GM19452 (cell line): Measurements from ENCODE around the gene ARHGAP10.

Experiments
- ATAC-seq: cut with Tn5 transposase; IDR thresholded peaks from one replicate; pipeline ENCODE4 v1.9.1; 2021; ENCODE audit not compliant: unreplicated experiment

ARHGAP10 gene

DNA sequence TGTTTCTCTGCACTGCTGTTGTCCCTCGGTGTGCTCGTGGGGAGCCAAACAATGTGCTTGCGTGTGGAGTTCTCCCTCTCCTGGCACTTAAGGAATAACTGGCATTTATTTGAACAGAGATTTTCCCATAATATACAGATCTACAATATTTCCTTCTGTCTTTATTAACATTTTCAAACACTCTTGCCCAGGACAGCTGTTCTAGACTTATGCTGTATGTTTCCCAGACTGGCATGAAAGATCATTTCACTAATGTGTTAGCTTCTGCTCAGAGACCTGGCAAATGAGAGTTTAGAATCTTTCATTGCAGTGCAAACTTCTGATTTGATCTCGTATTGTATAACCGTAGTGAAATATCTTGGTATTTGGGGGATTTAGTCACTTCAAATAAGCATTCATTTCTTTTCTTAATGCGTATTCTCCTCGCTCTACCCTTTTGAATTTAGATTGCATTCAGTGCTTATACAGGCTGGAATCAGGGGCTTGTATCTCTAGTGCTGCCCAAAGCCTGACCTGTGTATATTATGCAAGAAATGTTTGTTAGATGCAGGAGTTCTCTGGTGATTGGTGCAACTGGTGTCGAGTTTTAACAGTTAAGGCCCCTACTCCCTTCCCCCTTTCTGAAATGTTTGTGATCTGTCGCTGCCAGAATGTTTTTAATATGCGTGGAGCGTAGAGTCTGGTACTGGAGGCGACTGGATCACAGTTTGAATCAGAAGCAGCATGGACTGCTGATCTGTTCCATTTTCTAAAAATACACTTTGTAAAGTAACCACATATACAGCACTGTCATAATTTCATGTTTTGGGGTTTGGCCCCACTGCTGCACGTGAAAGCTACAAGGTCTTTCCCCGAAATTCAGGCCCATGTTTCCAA, 326.3 kb downstream of the ARHGAP10 start:
- ATAC-seq, result no peak

DNA sequence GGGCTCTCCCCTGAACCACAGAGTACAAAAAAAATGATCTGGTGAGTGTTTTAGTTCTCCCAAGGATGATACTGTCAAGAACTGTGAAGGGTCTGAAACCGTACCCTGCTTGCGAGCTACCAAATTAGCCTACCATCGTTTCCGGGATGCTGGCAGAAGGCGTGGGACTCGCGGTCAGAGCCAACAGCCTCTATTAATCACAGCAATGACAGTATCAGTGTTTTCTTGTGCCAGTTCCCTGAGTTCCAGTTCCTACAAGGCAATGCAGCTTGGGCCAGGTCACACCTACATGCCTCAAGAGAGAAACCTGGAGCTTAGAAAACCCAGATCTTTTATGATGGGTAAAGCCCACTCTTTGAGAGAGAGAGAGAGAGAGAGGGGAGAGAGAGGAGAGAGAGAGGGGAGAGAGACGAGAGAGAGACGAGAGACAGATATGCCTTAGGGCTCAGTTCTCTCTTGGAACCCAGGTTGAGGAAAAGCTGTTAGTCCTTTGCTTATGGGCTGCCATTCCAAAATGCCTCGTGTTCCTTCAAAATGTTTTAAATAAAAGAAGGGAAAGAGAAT, 327.8 kb downstream of the ARHGAP10 start:
- no peak for ATAC-seq

DNA sequence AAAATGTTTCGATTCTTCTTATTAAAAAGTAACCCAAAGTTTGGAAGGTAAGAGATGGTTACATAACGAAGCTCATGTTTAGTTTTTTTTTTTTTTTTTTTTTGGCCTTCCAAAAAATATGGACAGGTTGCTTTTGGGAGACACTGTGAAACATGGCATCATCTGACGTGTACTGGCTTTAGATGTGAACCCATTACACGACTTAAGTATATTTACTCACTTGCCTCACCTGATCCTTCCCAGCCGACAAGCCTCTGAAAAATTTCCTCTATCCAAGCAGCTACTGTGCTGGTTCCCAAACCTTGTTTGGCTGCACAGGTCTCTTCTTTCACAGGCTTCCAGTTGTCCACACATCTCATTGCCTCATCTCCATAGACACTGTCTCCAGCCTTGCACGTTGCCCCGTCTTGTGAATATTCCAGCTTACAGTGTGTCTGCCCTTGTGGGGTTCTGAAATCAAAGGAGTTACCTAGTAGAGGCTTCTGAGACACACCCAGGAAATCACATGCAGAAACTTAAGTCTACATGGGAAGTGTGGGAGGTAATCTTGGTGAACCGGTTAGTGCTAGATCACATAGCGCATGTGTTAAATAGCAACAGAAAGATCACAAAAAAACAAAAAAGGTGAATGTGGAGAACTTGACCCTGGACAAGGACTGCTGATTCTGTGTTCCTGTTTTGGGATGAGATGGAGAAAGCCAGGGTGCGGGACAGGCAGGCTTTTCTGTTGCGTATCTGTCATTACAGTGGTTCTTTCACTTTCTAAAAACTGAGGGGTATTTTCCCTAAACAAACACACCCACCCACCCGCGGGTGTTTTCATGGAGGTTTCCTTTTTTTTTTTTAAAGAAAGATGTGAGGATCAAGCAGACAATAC, 328.6 kb downstream of the ARHGAP10 start:
- no peak for ATAC-seq

DNA sequence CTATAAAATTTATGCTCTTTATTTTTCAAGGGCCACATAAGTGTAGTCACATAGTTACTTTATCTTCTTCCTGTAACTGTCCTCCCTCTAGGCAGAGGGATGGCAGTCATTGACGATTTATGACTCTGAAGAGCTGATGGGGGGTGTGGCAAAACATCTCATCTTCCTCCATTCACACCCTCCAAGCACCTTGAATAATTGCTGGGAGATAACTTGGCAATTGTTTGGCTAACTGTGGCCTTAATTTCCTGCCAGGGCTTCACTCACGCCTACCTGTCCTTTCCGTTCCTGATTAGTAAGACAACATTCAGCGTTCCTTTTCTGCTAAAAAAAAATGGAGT, 329.2 kb downstream of the ARHGAP10 start:
- ATAC-seq, result no peak

DNA sequence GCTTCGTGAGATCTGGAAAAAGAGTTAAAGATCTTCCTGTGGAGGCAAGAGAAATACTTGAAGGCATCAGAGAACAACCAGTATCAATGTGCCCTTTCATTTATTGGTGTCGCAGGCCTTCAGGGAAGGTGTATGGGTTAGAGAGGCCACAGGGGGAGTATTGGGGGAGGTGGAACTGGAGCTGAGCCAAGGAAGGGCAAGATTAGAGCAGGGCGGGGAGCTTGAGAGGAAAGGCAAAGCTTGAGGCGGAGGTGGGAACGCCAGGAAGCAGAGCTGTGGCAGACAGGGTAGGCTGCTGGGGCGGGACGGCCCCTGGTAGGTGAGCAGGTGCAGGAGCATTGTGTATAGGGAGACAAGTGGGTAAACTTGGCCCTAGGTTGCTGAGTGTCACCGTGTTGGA, 329.9 kb downstream of the ARHGAP10 start:
- no peak for ATAC-seq

DNA sequence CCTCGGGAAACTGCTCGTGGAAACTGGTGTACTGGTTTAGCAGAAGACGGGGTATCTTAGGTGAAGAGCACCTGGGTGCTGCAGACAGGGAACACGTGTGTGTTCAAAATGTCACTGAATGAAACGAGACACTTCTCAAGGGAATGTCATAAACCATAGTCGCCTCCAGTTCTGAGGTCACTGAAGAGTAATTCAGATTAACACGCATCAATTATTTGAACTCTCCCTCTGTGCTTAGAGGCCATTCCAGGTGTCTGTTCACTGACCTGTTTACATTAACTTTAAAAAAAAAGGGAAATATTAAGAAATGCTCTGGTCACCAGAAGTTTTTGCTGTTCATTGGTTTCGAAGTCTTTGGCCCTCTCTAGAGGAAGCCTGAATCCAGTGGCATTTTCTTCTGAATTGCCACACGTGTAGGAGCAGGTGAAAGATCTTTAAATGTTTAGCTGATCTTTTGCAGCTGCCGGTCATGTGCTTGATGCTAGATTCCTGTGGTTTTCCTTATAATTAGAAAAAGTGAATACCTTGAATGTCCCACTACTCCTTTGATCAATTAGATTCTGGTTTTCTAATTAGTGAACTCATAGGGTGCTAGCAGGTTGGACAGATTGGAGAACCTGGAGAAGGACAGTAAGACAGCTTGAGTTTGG, 330.5 kb downstream of the ARHGAP10 start:
- ATAC-seq, result no peak

DNA sequence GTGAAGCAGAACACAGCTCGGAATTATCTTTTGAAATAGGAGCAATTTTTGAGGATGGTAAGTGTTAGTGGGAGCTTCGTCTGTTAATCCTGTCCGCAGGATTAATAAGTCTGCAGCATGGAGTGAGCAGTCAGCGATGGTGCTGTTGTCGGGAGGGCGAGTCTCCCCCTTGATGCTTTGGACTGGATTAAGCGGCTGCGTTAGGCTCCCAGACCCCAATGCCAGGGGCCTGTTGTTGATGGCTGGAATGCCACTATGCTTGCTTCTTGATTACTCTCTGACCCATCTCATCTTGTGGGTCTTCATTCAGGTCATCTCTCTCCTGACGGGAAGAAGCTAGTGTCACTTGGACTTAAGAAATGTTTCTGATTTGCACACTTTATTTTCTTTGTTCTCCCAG, 332.6 kb downstream of the ARHGAP10 start:
- ATAC-seq, result no peak

DNA sequence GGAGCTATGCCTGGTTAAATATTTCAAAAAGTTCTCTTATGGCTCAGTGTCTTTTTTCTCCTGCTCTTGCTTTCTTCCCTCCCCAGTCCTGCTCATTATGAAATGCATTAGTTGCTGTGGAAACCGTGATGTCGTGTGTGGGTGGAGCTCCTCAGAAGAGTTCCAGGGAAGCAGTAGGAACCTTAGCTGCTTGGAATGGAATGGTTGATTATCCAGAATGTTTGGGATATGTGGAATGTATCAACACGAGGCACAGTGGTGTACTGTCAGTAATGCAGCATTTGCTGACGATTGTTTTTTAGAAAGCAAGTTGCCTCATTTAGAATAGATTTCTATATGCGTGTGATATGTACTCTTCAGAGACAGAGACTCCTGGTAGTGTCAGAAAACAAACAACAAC, 333.2 kb downstream of the ARHGAP10 start:
- no peak for ATAC-seq

DNA sequence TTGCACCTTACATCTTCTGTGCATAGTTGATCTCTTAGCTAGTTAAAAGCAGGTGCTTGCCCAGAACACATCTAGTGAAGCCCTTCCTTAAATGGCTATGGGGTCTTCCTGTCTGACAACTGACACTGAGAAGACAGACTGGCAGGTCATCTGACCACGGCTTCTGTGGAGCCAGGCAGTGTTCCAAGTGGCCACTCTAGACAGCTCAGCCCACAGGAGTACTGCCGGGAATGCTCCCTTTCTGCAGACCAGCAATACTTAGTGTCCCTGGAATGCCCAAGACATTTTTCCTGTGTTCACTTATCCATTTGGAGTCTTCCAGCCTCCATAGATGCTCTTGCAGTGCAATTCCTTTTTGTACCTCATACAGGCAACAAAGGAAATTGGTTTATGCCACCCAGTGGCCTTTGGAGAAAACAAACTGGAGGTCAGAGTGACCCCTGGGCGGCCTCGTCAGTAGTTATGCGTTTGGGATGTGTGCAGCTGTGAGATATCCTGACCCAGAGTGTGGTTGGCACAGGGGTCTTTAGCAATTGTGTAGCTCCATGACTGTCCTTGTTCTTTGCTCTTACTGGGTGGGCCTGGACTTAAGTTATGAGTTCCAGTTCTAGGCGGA, 335.5 kb downstream of the ARHGAP10 start:
- ATAC-seq, result no peak

DNA sequence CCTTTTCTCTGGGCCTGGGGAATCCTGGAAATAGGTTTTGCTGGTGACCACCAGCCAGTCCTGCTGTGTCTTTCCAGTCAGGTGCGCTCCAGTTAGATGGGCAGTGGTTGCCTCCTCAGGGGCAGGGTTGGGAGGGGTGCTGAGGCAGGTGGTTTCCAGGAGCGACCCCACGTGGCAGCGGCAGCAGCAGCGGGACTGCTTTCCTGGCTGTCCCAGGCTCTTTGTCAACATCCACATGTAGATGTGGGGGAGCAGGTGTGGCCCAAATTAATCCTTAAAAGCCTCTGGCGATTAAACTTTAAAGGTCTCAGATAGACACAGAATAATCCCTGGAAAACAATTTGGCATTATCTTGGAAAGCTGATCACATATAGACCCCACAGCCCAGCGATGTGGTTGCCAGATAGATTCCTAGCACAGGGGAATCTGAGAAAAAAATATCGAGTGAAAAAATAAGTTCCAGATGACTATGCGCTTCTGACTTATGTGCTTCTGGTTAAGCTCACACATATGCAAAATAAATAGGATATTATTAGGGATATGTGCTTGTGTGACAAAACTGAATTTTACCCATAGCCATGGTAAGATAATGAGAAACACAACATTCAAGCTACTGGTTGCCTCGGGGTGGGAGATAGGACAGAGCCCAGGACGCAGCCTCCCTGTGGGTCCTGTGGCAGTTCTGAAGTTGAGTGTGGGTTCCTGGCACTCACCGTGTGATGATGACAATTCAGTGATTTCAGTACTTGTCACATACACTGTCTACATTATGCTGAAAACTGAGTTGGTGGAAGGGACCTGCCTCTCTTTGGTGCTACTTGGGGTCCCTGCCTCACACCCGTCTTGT, 336.4 kb downstream of the ARHGAP10 start:
- no peak for ATAC-seq

DNA sequence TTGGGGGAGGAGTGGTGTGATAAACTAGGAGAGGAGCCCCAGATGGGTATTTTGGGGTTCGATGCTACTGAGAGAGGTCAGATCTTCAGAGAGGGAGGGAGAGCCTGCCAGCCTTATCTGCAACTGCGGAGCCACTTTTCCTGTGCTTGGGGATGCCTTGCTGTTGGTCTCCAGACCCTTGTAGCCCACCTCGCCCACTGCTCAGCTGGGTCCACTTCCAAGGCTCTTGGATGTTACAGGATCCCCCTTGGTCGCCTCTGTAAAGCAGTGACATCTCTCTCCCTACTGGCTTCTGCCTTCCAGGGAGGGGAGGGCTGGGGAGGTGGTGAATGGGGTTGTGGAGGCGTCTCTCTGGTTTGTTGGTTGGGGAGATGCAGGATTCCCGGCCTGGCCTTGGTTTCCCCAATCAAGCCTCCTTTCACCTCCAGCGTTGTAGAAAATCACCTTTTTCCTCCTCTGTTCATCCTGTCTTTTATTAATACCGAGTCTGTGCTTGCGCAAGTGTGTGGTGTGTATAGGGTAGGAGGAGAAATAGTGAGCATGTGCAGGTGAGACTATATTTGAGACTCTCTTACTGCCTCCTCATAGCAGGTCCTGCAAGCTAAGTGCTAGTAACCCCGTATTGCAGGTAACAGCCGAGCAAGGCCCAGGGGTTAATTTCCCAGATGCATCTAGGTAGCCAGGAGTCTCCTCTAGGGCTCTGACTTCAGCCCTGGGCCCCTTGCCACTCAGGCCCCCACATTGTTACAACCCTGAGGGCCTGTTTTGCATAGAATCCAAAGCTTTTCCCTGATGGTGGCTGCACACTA, 337.4 kb downstream of the ARHGAP10 start:
- no peak for ATAC-seq

DNA sequence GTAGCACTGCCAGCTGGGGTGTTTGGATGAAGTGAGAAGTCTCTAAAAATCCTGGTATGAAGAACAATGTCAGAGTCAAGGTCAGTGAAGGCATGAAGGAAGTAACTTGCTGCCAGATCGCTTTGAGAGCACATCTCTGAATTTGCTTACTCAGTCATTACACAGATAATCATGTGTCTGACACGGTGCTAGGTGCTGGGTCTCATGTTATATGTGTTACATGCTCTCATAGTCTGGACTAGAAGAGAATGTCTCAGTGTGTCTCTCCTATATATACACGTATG, 337.9 kb downstream of the ARHGAP10 start:
- ATAC-seq, result no peak

DNA sequence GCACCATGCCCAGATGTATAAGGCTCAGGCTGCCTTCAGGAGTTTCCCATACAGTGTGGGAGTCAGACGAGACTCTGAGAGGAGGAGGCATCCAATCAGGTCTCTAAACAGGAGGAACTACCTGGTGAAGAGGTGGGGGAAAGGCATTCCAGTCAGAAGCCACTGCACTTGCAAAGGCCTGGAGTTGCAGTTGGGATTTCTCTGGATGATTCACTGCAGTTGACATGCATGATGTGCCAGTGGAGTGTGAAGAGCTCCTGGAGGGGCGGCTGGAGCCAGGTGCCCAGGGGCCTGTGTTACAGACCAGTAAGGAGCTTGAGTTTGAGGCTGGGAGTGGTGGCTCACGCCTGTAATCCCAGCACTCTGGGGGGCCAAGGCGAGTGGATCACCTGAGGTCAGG, 339.1 kb downstream of the ARHGAP10 start:
- no peak for ATAC-seq

DNA sequence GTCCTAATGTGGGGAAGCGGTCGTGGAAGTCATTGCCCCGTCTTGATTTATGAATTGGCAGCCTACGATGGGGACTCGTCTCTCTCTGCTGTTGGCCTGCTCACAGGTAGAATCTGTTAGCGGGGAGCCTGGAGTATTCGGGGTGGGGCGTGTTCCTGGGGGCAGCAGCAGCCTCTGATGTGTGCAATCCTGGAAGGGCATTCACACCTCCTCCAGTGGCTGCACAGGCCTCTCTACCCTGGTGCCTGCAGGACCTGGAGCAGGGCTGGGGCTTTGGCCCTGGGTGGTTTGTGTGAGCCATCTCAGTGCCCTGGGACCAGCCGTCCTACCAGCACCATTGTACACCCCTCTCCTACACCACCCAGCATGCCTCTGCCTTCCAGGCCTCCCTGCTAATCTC, 340.9 kb downstream of the ARHGAP10 start:
- ATAC-seq, result no peak

DNA sequence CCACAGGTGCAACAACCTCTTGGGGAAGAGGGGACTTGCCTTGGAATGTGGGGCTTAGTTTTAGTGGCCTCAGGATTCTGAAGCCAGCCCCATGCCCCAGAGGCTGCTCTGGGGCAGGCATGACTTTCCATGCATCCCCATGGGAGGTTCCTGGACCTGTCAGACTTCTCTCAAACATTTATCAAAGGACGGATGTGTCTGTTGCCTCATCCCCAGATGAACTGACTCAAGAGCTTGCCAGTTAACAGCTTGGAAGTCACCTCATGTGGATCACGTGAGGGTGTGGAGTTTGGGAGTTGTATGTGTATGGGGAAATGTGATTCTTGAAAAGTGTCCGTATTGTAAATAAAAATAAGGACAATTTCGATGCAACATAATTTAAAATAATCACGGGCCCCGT, 341.5 kb downstream of the ARHGAP10 start:
- no peak for ATAC-seq

DNA sequence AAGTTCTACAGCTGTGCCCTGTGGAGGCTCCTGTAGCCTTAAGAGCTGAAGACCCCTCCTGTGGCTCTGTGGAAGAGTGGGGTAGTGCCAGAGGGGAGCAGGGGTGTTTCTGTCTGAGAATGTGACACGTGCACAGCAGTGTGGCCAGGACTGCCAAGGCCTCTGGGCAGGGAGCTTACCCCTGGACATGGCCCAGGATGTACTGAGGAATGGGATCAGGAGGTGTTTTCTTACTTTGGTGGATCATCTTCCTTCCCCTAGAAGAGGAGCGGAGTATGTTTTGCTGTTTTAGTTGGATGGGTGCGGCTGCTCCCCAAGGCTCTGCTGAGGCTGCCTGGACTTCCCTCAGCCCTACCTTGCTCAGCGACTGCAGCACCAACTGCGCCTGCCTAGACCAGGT, 342.6 kb downstream of the ARHGAP10 start:
- no peak for ATAC-seq

DNA sequence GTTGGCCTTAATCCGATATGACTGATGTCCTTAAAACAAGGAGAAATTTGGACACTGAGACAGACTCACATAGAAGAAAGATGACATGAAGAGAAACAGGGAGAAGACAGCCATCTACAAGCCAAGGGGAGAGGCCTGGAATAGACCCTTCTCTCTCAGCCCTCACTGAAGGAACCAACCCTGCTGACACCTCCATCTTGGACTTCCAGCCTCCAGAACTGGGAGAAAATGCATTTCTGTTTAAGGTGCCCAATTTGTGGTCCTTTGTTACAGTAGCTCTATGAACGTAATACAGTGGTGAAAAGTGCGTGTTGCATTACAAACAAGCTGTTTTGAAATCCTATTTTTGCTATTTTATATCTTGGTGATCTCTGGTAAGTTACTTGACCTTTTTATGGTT, 343.6 kb downstream of the ARHGAP10 start:
- ATAC-seq, result no peak

DNA sequence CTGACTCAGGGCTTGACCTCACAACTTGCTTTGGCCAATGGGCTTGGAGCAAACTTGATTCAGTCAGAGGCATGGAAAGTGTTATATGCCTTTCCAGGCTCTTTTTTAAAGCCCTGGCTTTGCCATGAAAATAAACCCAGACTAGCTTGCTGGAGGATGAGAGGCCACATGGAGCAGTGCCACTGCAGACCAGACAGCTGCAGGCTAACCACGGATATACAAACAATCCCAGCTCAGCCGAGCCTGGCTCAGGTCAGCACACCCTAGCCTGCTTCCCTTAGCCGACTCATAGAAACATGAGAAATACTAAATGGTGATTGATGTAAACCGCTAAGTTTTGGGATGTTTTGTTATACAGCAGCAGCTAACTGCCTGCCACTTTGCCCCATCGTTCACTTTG, 345.1 kb downstream of the ARHGAP10 start:
- no peak for ATAC-seq

DNA sequence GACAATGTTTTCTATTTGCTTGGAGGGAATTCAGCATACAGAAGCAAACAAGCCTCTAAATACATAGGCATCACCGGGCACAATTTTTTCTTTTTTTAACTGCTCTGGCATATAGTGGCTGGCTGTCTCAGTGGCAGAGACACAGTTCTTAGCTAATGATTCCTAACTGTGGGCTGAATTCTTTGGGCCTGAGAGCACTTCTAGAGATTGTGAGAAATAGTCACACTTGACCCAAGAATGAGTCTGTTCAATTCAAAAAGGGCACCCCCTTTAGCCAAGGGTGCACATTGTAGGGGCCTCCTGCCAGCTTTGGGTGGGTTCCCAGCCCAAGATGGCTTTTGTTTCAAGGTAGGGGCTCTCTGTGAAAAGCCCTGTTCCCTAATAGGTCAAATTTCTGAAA, 345.7 kb downstream of the ARHGAP10 start:
- ATAC-seq, result no peak

DNA sequence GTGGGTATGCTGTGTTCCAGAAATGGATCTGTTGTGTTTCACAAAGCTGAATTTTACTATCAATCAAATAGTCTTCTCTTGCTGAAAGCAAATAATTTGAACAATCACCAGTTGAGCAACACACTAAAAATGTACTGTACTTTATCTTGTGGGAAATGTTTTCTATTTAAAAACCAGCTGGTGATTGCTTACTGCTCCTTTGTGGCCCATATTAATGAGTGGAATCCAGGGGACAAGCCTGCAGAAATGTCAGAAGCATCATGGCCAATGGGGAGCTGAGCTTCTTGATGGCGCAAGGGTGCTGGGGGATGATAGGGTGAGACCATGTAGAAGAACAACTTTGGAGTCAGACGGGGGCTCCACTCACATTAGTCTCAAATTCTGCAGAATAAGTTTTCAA, 346.2 kb downstream of the ARHGAP10 start:
- no peak for ATAC-seq
